ENCODE measurements around the gene TSBP1. TPM values are rescaled to one million over a fixed set of nuclear protein-coding genes. Genes with fewer than 3 reads are reported as not detected.
"Not testable (repeated sequence)": the region's sequence is repeated elsewhere in the genome, so short reads cannot be mapped to it uniquely, and the experiment has no call there.

The TSBP1 gene
- total RNA-seq, 2 experiments from 2014 or later = not detected

DNA sequence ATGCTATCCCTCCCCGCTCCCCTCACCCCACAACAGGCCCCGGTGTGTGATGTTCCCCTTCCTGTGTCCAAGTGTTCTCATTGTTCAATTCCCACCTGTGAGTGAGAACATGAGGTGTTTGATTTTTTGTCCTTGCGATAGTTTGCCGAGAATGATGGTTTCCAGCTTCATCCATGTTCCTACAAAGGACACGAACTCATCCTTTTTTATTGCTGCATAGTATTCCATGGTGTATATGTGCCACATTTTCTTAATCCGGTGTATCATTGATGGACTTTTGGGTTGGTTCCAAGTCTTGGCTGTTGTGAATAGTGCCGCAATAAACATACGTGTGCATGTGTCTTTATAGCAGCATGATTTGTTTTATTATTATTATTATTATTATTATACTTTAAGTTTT is 13.2 kb downstream of the TSBP1 start:
- H3K27ac ChIP-seq (ENCODE audit: low read depth, low read length, poor library complexity, severe bottlenecking); BruUV-seq (replicated peaks); H3K4me1 ChIP-seq (ENCODE audit: insufficient read depth, low read length, poor library complexity, severe bottlenecking); DNase-seq (ENCODE audit: low spot score); H2AFZ ChIP-seq (ENCODE audit: low read length); H3K4me3 ChIP-seq (ENCODE audit: low read depth, low read length, poor library complexity, severe bottlenecking); H3K9me2 ChIP-seq (ENCODE audit: insufficient read depth, low read length); H3K79me2 ChIP-seq (ENCODE audit: insufficient read depth, low read depth, low read length); H3K9me3 ChIP-seq (ENCODE audit: low read length); H4K20me1 ChIP-seq (ENCODE audit: insufficient read depth, low read length); H3K4me2 ChIP-seq (ENCODE audit: low read length); H3K36me3 ChIP-seq (ENCODE audit: insufficient read depth, low read length); intact Hi-C loops (cut with micrococcal nuclease; ENCODE audit: unreplicated experiment); POLR2A ChIA-PET; CTCF ChIA-PET (ENCODE audit: unreplicated experiment): not testable (repeated sequence)

DNA sequence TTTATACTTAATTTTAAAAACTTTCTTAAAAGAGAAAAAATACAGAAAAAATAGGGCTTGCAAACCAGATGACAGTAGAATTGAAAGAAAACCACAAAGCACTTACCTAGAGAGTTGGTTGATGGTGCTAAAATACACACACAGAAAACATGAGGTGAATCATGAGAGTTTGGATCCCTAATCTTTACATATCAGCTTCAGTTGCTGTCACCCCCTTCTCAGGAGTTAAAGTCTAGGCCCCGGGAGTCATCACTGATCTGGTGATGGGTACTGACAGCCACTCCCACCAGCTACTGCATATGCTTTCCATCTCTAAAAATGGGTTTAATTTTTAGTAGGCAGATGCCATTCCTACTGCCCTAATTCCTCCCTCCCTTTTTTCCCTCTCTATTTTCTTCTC is 16.7 kb downstream of the TSBP1 start:
- Histone ChIP-seq H3K4me2 (ENCODE audit: low read length) (no peak overlapping the region), H3K9me2 (ENCODE audit: insufficient read depth, low read length) (no peaks in the 10 kb centered on the region), H3K36me3 (ENCODE audit: insufficient read depth, low read length) (no peaks in the 10 kb centered on the region), H3K27ac (ENCODE audit: low read depth, low read length, poor library complexity, severe bottlenecking) (no peak overlapping the region), H2AFZ (ENCODE audit: low read length) (peak overlapping the region; percentile 59), H3K9me3 (ENCODE audit: low read length) (peaks cover 12% of the 10 kb centered on the region; the same call in 1 of the 2 replicates), H3K4me1 (ENCODE audit: insufficient read depth, low read length, poor library complexity, severe bottlenecking) (peaks cover 3% of the 10 kb centered on the region), H3K4me3 (ENCODE audit: low read depth, low read length, poor library complexity, severe bottlenecking) (no peak overlapping the region), H4K20me1 (ENCODE audit: insufficient read depth, low read length) (no peaks in the 10 kb centered on the region), H3K79me2 (ENCODE audit: insufficient read depth, low read depth, low read length) (no peaks in the 10 kb centered on the region)
- POLR2A ChIA-PET = interaction anchor here (1.2 kb wide), 1 partner anchor 11 kb away, joined by 4 read pairs; no protein-coding TSS in a partner anchor
- DNase-seq (ENCODE audit: low spot score) = no peak
- BruUV-seq (replicated peaks) = no TSS peak
- TF ChIP-seq, protein P1, sequence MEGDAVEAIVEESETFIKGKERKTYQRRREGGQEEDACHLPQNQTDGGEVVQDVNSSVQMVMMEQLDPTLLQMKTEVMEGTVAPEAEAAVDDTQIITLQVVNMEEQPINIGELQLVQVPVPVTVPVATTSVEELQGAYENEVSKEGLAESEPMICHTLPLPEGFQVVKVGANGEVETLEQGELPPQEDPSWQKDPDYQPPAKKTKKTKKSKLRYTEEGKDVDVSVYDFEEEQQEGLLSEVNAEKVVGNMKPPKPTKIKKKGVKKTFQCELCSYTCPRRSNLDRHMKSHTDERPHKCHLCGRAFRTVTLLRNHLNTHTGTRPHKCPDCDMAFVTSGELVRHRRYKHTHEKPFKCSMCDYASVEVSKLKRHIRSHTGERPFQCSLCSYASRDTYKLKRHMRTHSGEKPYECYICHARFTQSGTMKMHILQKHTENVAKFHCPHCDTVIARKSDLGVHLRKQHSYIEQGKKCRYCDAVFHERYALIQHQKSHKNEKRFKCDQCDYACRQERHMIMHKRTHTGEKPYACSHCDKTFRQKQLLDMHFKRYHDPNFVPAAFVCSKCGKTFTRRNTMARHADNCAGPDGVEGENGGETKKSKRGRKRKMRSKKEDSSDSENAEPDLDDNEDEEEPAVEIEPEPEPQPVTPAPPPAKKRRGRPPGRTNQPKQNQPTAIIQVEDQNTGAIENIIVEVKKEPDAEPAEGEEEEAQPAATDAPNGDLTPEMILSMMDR (conservative IDR thresholded peaks at IDR 0.05; ENCODE audit: low read length) = no peak
- TF ChIP-seq EZH2phosphoT487 (IDR thresholded peaks at IDR 0.05; ENCODE audit: borderline replicate concordance, low read depth, low read length) = no peak
- CTCF ChIA-PET (ENCODE audit: unreplicated experiment) = no interaction called here
- intact Hi-C loops (cut with micrococcal nuclease; ENCODE audit: unreplicated experiment) = no loop called here

DNA sequence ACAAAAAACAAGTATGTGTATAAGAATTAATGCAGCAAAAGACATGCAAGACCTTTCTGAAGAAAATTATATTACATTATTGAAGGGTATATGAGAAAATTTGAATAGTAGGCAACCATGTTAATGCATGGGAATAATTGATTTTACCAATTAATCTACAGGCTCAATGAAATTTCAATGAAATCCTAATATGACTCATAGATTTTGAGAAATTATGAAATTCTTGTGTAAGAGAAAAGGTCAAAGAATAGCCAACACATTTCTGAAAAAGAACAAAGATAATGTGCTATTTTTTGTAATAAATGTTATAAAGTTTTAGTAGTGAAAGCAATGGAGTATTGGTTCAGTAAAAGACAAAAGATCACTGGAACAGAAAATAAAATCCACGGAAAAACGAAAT is 18.4 kb downstream of the TSBP1 start:
- CTCF ChIA-PET (ENCODE audit: unreplicated experiment) = no interaction called here
- no peaks in the 10 kb centered on the region for H3K36me3 ChIP-seq (ENCODE audit: insufficient read depth, low read length)
- H3K4me1 ChIP-seq (ENCODE audit: insufficient read depth, low read length, poor library complexity, severe bottlenecking) = no peaks in the 10 kb centered on the region
- H3K27ac ChIP-seq (ENCODE audit: low read depth, low read length, poor library complexity, severe bottlenecking) = no peak overlapping the region
- H3K79me2 ChIP-seq (ENCODE audit: insufficient read depth, low read depth, low read length) = no peaks in the 10 kb centered on the region
- no peaks in the 10 kb centered on the region for H4K20me1 ChIP-seq (ENCODE audit: insufficient read depth, low read length)
- no peaks in the 10 kb centered on the region for H3K9me2 ChIP-seq (ENCODE audit: insufficient read depth, low read length)
- no TSS peak for BruUV-seq (replicated peaks)
- H2AFZ ChIP-seq (ENCODE audit: low read length) = no peak overlapping the region
- TF ChIP-seq, protein P1 (conservative IDR thresholded peaks at IDR 0.05; ENCODE audit: low read length) = no peak
- TF ChIP-seq EZH2phosphoT487 (IDR thresholded peaks at IDR 0.05; ENCODE audit: borderline replicate concordance, low read depth, low read length) = no peak
- intact Hi-C loops (cut with micrococcal nuclease; ENCODE audit: unreplicated experiment) = no loop called here
- H3K9me3 ChIP-seq (ENCODE audit: low read length) = peaks cover 12% of the 10 kb centered on the region; the same call in 1 of the 2 replicates
- H3K4me3 ChIP-seq (ENCODE audit: low read depth, low read length, poor library complexity, severe bottlenecking) = no peak overlapping the region
- POLR2A ChIA-PET = no interaction called here
- DNase-seq (ENCODE audit: low spot score) = no peak
- no peak overlapping the region for H3K4me2 ChIP-seq (ENCODE audit: low read length)
